Stimulated activated naive CD8-positive, alpha-beta T cell treated with anti-CD3 and anti-CD28 coated beads, Interleukin-15, Interleukin-2, amounts not matched to agents 100 U/mL and 50 U/mL, for 24 hours (primary cell): Measurements from ENCODE around the gene LSM5.
"Not testable (repeated sequence)": the region's sequence is repeated elsewhere in the genome, so short reads cannot be mapped to it uniquely, and the experiment has no call there.

ENCODE experiments used
- ATAC-seq: fragments of 150-1000 bp; cut with Tn5 transposase; one replicate; pipeline ENCODE4 v1.10.0; 2021
- DNase-seq: peaks from one replicate; pipeline ENCODE4 v3.0.0; 2021

Gene LSM5

DNA sequence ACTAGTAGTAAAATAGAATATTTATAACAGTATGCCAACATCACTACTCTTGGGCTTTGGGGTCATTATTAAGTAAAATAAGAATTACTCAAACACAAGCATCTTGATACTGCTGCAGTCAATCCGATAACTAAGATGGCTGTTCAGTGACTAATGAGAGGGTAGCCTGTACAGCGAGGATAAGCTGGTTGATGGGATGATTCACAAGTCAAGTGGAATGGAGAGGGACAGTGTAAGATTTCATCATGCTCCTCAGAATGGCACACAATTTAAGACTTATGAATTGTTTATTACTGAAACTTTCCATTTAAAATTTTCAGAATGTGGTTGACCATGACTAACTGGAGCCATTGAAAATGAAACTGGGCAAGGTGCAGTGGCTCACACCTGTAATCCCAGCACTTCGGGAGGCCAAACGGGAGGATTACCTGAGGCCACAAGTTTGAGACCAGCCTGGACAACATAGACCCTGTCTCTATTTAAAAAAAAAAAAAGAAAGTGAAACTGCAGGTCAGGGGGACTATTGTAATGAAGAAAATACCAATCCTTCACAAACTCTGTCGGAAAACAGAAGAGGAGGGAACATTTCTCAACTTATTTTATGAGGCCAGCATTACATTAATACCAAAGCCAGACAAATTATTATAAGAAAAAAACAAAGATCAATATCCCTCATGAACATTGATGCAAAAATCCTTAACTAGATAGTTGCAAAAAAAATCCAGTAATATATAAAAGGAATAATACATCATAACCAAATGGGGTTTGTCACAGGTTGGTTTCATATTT lies 16.3 kb upstream of the LSM5 start:
- ATAC-seq (peak; percentile 90), DNase-seq (peak; percentile 41)

GRCh38 chr7:32502728-32503127 lies 12.5 kb upstream of the LSM5 start:
- ATAC-seq (peak; percentile 83), DNase-seq (peak; percentile 35)

GRCh38 chr7:32501522-32501921 lies 11.3 kb upstream of the LSM5 start:
- DNase-seq (no peak), ATAC-seq (no peak)

- ATAC-seq (no peak), DNase-seq (no peak)
These were observed 10.8 kb upstream of the LSM5 start for GRCh38 chr7:32500922-32501341.

GRCh38 chr7:32500216-32500615 lies 10.0 kb upstream of the LSM5 start:
- not testable (repeated sequence) for ATAC-seq

GRCh38 chr7:32499755-32500154 lies 9.6 kb upstream of the LSM5 start:
- not testable (repeated sequence) for DNase-seq, ATAC-seq

More at GRCh38 chr7:32500216-32500615, 10.0 kb upstream of the LSM5 start:
- not testable (repeated sequence) for DNase-seq

- ATAC-seq (no peak), DNase-seq (no peak)
These were observed 6.1 kb upstream of the LSM5 start for GRCh38 chr7:32496052-32496813.

DNA sequence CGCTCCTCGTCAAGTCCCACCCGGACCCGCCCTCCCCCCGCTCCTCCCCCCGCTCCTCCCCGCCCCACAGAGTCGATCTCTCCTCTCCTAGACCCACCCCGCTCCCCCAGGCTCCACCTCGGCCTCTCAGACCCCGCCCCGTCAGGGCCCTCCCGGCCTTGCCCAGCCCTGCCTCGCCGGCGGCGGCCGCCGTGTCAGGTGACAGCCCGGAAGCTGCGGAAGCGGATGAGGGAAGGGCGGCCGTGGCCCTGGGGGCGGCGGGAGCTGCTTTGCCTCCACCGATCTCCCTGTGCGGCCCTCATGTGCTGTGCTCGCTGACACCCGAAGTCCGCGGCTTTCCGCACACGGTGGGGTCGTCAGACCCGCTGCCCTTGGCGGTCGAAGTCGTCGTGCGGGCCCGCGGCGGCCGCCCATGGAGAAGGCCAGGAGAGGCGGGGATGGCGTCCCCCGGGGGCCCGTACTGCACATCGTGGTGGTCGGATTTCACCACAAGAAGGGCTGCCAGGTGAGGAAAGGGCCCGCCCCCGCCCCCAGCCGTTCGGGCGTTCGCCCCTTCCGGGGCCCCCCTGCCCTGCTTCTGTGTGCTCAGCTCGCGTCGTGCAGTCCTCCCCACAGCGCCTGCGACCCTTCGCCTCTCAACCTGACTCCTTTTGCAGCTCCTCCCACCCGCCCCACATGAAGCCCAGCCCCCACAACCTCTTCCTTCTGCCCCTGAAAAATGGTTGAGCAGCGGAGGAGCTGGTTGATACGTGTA lies 5.3 kb upstream of the LSM5 start, which contains the start of gene AVL9:
Gene AVL9 (plus strand): TSS at position 192 of the 754 bp plus-strand sequence. CDS start 221 bp downstream, at position 413.
- peak; percentile 97 for ATAC-seq
- peak; percentile 99 for DNase-seq

DNA sequence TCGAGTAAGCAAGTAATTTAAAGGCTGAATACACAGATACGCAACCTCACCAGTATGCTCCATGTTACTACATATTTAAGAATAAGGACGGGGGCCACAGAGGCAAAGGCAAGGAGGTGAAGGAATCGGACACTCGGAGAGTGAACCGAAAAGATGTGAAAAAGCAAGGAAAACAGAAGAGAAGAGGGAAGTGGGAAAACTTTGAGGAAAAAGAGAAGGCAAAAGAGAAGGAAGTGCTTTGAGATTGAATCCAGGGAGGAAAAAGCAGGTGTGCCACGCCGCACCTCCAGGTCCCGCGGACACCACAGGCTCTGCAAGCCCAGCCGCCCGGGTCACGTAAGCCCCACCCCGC lies 4.7 kb upstream of the LSM5 start:
- DNase-seq (no peak), ATAC-seq (no peak)

DNA sequence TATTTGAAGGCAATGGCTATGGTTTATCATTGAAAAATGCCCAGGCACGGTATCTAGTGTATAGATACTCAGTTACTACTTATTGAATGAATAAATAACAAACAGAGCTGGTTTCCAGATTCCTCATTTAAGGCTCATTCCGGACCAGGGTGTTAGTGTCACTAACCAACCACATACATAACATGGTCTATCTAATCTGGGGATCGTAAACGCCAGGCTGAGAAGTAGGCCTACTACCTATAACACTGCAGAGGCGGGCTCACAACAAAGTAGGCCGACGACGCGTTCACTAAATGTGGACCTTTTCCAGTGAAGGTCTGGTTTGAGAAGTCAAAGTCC lies 423 bp downstream of the LSM5 start:
- ATAC-seq (peak; percentile 15), DNase-seq (no peak)

DNA sequence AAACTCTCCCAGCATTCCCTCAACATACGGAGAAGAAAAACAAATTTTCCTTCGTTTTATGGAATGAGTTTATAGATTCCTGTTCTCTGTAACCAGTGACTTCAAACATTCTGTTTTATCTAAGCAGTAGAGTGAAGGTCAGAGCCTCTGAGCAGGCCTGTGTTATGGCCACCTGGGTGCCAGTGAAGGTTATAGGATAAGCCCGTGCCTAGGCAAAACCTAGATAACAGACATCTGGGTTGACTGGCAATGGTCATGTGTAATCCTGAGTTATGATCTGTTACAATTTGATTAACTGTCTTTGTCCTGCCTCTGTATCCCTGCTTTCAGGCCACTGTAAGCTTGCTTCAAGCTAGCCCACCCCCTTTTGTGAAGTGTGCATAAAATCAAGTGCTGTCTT lies 8.3 kb downstream of the LSM5 start:
- DNase-seq (no peak), ATAC-seq (no peak)

DNA sequence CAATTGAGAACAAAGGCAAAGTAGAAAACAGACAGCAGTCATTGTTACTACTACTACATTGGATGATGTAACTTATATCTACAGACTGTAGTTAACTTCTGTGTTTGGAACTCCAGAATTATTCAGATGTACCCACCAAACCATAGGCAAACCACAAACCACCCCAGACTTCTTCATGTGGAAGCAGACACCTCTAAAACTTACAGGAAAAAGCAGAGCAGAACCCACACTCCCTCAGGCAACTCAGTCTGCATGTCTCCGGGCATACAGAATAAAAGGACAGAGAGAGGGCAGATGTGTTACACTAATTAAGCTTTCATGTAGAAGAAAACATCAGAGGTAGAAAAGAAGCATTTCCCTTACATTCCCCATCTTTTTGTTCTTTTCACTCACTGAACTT lies 9.0 kb downstream of the LSM5 start:
- no peak for DNase-seq
- ATAC-seq: no peak

GRCh38 chr7:32479574-32480200 lies 10.5 kb downstream of the LSM5 start:
- no peak for ATAC-seq

DNA sequence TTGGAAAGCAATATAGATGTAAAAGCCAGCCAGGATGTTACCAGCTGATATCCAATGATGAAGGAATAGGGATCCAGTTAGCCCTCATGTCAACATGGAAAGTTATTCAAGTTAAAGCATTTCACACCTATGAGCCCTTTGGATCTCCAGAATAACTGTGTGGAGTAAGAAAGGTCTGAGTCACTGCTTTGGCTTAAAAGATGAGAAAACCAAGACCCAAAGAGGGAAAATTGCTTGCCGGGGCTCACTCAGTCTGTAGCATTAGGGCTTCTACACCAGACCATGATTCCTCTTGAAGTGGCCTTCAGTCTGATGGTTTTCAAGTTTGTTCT lies 12.6 kb downstream of the LSM5 start:
- ATAC-seq: no peak
- no peak for DNase-seq

More at GRCh38 chr7:32479574-32480200, 10.5 kb downstream of the LSM5 start:
- peak; percentile 21 for DNase-seq

DNA sequence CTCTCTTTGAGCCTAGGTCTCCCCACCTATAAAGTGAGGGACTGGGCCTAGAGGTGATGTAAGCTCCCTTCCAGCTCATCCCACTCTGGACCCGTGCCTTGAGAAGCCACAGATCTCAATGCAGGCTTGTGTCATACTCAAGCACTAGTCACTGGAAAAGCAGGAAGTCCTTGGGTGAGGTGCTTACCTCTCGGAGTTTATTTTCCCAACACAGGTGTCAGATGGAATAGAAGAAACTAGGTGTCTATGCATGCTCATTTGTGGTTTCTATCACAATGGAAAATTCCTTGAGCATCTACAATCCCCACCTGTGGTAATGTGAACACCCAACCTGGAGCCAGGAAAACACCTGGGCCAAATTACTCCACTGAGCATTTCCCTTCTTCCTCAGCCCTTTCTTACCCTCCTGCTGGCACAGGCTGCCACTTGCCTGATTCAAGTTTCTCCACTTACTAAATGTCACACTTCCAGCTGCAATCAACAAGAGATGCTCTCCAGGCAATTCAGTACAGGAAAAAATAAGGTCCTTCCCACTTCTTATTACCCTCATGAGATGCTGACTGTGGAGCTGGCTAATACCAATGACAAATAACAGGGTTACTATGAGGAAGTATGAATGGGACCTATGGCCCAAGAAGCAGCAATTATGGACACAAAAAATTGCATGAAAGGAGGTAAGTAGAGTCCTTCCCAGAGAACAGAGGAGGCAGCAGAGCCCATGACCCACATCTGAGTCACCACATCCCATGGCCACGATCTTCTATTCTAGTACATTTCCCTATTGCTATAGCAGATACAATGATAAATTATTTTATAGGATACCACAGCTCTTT lies 13.1 kb downstream of the LSM5 start:
- no peak for DNase-seq
- ATAC-seq: no peak

- no peak for ATAC-seq
- no peak for DNase-seq
These were observed 16.2 kb downstream of the LSM5 start for GRCh38 chr7:32474008-32474407.

GRCh38 chr7:32472015-32472414 lies 18.2 kb downstream of the LSM5 start:
- DNase-seq: no peak
- ATAC-seq: no peak

DNA sequence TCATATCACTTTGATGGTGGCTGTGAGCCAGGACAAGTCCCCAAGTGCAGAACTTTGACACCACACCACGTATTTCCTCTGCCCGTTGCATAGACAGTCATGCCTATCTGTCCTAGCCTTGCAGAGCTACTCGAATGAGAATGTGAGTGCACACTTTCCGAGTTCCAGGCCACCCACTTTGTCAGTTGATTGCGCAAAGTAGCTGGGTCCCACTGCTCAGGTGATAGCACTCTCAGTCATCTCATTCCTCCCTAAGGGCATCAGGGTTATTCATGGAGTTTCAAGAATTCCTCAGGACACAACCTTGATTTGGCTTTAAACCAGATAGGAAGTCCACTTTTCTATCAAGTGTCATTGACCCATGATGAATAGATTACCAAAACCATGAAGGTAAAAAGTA lies 19.3 kb downstream of the LSM5 start:
- ATAC-seq: no peak
- no peak for DNase-seq

DNA sequence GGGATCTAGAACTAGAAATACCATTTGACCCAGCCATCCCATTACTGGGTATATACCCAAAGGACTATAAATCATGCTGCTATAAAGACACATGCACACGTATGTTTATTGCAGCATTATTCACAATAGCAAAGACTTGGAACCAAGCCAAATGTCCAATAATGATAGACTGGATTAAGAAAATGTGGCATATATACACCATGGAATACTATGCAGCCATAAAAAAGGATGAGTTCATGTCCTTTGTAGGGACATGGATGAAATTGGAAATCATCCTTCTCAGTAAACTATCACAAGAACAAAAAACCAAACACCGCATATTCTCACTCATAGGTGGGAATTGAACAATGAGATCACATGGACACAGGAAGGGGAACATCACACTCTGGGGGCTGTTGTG lies 20.2 kb downstream of the LSM5 start:
- not testable (repeated sequence) for ATAC-seq, DNase-seq

DNA sequence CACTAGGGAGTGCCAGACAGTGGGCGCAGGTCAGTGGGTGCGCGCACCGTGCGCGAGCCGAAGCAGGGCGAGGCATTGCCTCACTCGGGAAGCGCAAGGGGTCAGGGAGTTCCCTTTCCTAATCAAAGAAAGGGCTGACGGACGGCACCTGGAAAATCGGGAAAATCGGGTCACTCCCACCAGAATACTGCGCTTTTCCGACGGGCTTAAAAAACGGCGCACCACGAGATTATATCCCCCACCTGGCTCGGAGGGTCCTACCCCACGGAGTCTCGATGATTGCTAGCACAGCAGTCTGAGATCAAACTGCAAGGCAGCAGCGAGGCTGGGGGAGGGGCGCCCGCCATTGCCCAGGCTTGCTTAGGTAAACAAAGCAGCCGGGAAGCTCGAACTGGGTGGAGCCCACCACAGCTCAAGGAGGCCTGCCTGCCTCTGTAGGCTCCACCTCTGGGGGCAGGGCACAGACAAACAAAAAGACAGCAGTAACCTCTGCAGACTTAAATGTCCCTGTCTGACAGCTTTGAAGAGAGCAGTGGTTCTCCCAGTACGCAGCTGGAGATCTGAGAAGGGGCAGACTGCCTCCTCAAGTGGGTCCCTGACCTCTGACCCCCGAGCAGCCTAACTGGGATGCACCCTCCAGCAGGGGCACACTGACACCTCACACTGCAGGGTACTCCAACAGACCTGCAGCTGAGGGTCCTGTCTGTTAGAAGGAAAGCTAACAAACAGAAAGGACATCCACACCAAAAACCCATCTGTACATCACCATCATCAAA lies 25.4 kb downstream of the LSM5 start:
- not testable (repeated sequence) for ATAC-seq, DNase-seq

DNA sequence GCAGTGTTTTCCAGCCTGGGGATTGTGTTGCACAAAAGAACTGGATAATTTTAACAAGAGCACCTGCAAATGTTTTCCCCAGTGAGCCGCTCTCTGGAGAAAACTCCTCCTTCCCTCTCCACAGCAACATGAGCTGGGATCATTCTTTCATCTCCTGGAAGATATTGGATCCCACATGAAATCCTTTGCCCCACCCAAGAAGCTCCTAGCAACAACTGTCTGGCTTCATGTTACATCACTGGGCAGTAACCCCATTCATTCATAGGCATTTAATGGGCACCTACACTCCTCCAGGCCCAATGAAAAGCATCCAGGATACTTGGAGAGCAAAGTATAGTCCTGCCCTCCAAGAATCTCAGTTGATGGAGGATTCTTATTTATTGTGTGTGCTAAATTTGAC lies 27.2 kb downstream of the LSM5 start:
- DNase-seq: no peak
- ATAC-seq: no peak
